ENCODE results near the gene SLC39A2.
"Not testable (repeated sequence)": the region's sequence is repeated elsewhere in the genome, so short reads cannot be mapped to it uniquely, and the experiment has no call there.

GRCh38 chr14:20954736-20955537 lies 44.2 kb upstream of the SLC39A2 start, which contains the start of gene RNASE2:
- not testable (repeated sequence) for TF ChIP-seq CTCF (IDR thresholded peaks at IDR 0.05)
- TF ChIP-seq EP300 (IDR thresholded peaks at IDR 0.05), result peak in 1 of 2 donors; percentile 8

Data from tibial nerve (tissue), 4 donors.